ENCODE data around the gene CNTNAP2. TPM values are rescaled to one million over a fixed set of nuclear protein-coding genes. Genes with fewer than 3 reads are reported as not detected.
A peak's percentile ranks its signal among the peaks of the same experiment; 100 is the strongest.

Gene CNTNAP2
- total and polyA plus RNA-seq, 2 donors from 2014 or later = 0.06 to 0.13 TPM

DNA sequence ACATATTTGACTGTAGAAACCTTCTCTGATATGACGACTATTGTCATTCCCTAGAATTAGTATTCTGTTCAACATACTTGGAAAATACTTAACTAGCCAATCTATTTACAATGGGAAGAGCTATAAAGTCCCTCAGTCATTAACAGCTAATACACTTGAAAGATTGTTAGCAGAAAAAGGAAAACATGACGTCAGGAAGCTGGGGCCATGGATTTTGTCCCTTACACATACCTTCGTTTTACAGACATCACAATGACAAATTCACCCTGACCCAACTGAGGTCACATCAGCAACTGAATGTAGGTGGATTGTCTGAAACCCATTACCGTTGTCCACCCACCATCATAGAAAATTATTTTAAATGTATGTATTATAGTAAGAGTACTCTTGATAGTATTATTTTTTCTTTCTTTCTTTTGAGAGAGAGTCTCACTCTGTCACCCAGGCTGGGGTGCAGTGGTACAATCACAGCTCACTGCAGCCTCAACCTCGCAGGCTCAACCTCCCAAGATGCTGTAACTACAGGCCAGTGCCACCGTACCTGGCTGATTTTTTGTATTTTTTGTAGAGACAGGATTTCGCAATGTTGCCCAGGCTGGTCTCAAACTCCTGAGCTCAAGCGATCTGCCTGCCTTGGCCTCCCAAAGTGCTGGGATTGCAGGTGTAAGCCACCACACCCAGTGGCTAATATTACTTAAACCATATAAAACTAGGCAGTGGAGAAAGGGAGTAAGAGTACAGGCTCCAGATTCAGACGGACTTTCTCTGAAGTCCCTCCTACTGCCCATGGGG lies 1977.0 kb downstream of the CNTNAP2 start:
- intact Hi-C loops (cut with DNase I) = no loop called here
- no peak overlapping the region for H3K27ac ChIP-seq (ENCODE audit: low read depth in 2 of 2, low read length in 2 of 2)
- no peaks in the 10 kb centered on the region for H3K36me3 ChIP-seq (ENCODE audit: control insufficient read depth in 2 of 3, insufficient read depth in 3 of 3, low read length in 3 of 3)
- TF ChIP-seq, protein P1, sequence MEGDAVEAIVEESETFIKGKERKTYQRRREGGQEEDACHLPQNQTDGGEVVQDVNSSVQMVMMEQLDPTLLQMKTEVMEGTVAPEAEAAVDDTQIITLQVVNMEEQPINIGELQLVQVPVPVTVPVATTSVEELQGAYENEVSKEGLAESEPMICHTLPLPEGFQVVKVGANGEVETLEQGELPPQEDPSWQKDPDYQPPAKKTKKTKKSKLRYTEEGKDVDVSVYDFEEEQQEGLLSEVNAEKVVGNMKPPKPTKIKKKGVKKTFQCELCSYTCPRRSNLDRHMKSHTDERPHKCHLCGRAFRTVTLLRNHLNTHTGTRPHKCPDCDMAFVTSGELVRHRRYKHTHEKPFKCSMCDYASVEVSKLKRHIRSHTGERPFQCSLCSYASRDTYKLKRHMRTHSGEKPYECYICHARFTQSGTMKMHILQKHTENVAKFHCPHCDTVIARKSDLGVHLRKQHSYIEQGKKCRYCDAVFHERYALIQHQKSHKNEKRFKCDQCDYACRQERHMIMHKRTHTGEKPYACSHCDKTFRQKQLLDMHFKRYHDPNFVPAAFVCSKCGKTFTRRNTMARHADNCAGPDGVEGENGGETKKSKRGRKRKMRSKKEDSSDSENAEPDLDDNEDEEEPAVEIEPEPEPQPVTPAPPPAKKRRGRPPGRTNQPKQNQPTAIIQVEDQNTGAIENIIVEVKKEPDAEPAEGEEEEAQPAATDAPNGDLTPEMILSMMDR (IDR thresholded peaks at IDR 0.05; ENCODE audit: borderline replicate concordance, extremely low read depth, insufficient read depth) = no peak
- H3K4me1 ChIP-seq (ENCODE audit: control insufficient read depth in 2 of 3, insufficient read depth in 2 of 3, low read depth in 1 of 3, low read length in 3 of 3) = peaks cover 0 to 6% (median 0%) of the 10 kb centered on the region in 3 donors
- no peak for FAIRE-seq
- DNase-seq = no peak
- H3K27me3 ChIP-seq (ENCODE audit: control insufficient read depth, insufficient read depth, low read length) = no peaks in the 10 kb centered on the region
- H3K9ac ChIP-seq (ENCODE audit: low read length in 3 of 3) = no peak overlapping the region
- H3K9me3 ChIP-seq (ENCODE audit: control insufficient read depth in 2 of 3, insufficient read depth in 1 of 3, low read length in 3 of 3) = no peaks in the 10 kb centered on the region
- no peak overlapping the region for H3K4me3 ChIP-seq (ENCODE audit: low read length in 3 of 3)

- FAIRE-seq = no peak
- H3K36me3 ChIP-seq (ENCODE audit: control insufficient read depth in 2 of 3, insufficient read depth in 3 of 3, low read length in 3 of 3) = no peaks in the 10 kb centered on the region
- intact Hi-C loops (cut with DNase I) = no loop called here
These were observed 1978.5 kb downstream of the CNTNAP2 start for GRCh38 chr7:148095066-148095465.

GRCh38 chr7:148104136-148104716 lies 1987.6 kb downstream of the CNTNAP2 start:
- H3K36me3 ChIP-seq (ENCODE audit: control insufficient read depth in 2 of 3, insufficient read depth in 3 of 3, low read length in 3 of 3) = no peaks in the 10 kb centered on the region
- H3K4me1 ChIP-seq (ENCODE audit: control insufficient read depth in 2 of 3, insufficient read depth in 2 of 3, low read depth in 1 of 3, low read length in 3 of 3) = no peaks in the 10 kb centered on the region
- no peak overlapping the region for H3K4me3 ChIP-seq (ENCODE audit: low read length in 3 of 3)
- H3K27me3 ChIP-seq (ENCODE audit: control insufficient read depth, insufficient read depth, low read length) = no peaks in the 10 kb centered on the region
- TF ChIP-seq, protein P1 (IDR thresholded peaks at IDR 0.05; ENCODE audit: borderline replicate concordance, extremely low read depth, insufficient read depth) = no peak
- intact Hi-C loops (cut with DNase I) = no loop called here
- FAIRE-seq (no peak), DNase-seq (no peak)
- H3K27ac ChIP-seq (ENCODE audit: low read depth in 2 of 2, low read length in 2 of 2) = no peak overlapping the region
- H3K9ac ChIP-seq (ENCODE audit: low read length in 3 of 3) = no peak overlapping the region
- no peaks in the 10 kb centered on the region for H3K9me3 ChIP-seq (ENCODE audit: control insufficient read depth in 2 of 3, insufficient read depth in 1 of 3, low read length in 3 of 3)

More at GRCh38 chr7:148095066-148095465, 1978.5 kb downstream of the CNTNAP2 start:
- peaks cover 0 to 6% (median 0%) of the 10 kb centered on the region in 3 donors for H3K4me1 ChIP-seq (ENCODE audit: control insufficient read depth in 2 of 3, insufficient read depth in 2 of 3, low read depth in 1 of 3, low read length in 3 of 3)
- no peaks in the 10 kb centered on the region for H3K9me3 ChIP-seq (ENCODE audit: control insufficient read depth in 2 of 3, insufficient read depth in 1 of 3, low read length in 3 of 3)
- no peak overlapping the region for H3K27ac ChIP-seq (ENCODE audit: low read depth in 2 of 2, low read length in 2 of 2)
- no peak overlapping the region for H3K9ac ChIP-seq (ENCODE audit: low read length in 3 of 3)
- TF ChIP-seq, protein P1 (IDR thresholded peaks at IDR 0.05; ENCODE audit: borderline replicate concordance, extremely low read depth, insufficient read depth) = no peak
- H3K27me3 ChIP-seq (ENCODE audit: control insufficient read depth, insufficient read depth, low read length) = no peaks in the 10 kb centered on the region
- no peak overlapping the region for H3K4me3 ChIP-seq (ENCODE audit: low read length in 3 of 3)
- DNase-seq = peak in 2 of 5 donors; percentile 23 to 37
